AG08396 (cell line): ENCODE results near the gene MAP2K7.
"Not testable (repeated sequence)": the region's sequence is repeated elsewhere in the genome, so short reads cannot be mapped to it uniquely, and the experiment has no call there.

Experiments used
- DNase-seq: peaks from one replicate; pipeline ENCODE4 v3.0.0; 2012; ENCODE audit warnings: low spot score, mixed read lengths

The MAP2K7 gene

GRCh38 chr19:7919610-7920518 lies 16.2 kb downstream of the MAP2K7 start, which contains the start of gene SNAPC2:
Gene SNAPC2, plus strand, starts transcription at chr19:7920338. Its CDS starts 29 bp downstream, at chr19:7920367.
- DNase-seq, result peak; percentile 93

DNA sequence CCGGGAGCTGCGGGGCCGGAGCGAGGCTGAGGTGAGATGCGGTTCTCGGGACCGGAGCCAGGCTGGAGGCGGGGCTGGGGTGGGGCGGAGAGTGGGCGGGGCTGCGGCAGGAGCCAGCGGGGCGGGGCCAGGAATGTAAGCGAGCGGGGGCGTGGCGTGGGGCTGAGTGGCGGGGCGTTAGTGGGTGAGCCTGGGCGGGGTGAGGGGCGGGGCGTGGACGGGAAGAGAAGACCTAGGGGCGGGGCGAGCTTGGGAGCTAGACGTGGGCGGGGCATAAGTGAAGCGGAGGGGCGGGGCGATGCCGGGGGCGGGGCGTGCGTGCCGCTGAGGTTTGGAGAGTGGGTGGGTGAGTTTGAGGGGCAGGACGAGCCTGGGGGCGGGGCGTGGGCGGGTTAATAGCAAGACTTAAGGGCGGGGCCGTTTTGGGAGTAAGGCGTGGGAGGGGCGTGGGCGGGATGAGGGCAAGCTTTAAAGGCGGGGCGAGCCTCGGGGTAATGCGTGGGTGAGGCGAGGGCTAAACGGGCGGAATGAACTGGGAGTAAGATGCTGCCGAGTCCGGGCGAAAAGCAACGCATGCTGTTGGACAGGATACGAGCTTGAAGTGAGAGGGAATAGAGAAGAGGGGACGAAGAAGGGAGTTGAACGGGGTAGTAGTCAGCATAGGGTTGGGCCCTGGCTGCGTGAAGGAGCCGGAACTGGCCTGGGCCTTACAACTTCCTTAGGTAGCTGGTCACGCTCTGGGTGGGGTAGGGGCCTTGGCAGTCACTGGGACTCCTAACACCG lies 17.0 kb downstream of the MAP2K7 start:
- peak; percentile 98 for DNase-seq

GRCh38 chr19:7921302-7921966 lies 17.8 kb downstream of the MAP2K7 start:
- no peak for DNase-seq

DNA sequence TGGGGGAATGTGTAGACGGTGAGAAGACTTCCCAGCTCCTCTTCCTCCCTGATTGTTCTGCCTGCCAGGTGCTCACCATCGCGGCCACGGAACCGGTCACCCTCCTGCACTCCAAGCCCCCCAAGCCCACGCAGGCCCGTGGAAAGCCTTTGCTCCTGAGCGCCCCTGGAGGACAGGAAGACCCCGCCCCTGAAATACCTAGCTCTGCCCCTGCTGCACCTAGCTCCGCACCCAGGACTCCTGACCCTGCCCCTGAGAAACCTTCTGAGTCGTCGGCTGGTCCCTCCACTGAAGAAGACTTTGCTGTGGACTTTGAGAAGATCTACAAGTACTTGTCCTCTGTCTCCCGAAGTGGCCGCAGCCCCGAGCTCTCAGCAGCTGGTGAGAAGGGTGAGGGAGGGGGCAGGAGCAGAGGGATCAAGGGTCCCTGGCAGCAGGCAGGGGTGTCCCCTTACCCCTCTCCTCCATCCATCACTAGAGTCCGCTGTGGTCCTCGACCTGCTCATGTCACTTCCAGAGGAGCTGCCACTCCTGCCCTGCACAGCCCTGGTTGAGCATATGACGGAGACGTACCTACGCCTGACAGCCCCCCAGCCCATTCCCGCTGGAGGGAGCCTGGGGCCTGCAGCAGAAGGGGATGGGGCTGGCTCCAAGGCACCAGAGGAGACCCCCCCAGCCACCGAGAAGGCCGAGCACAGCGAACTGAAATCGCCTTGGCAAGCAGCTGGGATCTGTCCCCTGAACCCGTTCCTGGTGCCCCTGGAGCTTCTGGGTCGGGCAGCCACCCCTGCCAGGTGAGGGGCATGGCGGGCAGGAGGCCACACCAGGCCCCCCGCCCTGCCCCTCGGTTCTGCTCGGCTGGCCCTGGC lies 18.5 kb downstream of the MAP2K7 start:
- no peak for DNase-seq

DNA sequence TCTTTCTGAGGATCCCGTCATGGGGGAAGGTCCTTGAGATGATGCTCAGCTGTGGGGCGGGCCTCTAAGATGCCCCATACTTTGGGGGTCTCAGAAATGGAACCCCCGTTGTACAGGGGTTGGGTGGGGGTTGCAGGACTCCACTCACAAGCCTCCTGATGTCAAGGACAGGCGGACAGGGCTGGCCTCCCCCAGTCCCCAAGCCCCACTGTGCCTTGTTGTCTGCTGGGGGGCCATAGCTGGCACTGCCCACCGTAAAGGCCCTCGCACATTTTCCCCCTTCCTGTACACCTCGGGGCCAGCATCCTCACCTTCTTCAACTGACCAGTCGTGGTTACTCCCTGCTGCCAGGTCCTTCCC lies 19.1 kb downstream of the MAP2K7 start:
- DNase-seq, result no peak

- DNase-seq, result no peak
Measured at GRCh38 chr19:7923295-7924191, 19.9 kb downstream of the MAP2K7 start.

DNA sequence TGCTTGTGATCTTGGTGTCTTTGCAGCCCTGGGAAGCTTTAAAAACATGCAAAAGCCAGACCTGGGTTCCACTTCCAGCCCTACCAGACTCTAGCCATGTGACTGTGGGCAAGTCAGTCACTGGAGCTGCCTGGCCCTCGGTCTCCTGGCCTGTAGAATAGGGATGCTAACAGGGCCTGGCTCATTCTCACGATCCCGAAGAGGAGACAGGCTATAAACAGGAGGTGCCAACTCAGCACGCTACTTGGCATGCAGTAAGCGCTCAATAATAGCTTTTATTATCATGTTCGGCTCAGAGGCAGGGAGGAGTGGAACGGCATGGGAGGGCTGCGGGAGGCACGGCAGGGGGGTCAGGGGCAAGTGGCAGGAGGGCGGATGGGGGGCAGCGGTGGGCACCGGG lies 20.6 kb downstream of the MAP2K7 start:
- DNase-seq, result no peak

GRCh38 chr19:7924651-7925170 lies 21.0 kb downstream of the MAP2K7 start:
- no peak for DNase-seq

DNA sequence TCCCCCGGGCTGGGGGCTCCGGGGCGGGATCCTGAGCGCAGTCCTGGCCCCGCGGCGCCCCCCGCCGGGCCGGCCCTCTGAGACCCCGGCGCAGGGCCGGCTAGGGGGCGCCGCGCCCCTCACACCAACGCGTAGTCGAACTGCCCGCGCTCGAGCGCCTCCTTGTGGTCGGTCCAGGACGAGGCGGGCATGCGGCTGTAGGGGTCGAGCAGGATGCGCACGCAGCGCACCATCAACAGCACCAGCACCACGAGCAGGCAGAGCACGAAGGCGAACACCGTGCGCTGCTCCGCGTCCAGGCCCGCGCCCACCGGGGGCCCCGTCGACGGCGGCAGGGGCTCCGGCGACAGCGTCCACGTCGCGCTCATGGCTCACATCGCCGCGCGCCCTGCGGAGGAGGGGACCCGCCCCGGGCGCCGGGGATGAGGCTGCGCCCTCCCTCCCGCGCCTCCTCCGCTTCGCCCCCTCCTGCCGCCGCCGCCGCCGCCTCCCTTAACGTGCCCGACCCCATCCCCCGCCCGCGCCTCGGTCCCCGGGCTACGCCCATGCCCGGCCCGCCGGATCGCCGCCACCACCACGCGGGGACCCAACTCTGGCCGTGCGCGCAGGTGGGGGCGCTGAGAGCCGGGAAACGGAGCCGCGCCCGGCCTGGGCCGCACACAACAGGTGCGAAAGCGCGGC lies 21.6 kb downstream of the MAP2K7 start:
- DNase-seq, result peak; percentile 92

DNA sequence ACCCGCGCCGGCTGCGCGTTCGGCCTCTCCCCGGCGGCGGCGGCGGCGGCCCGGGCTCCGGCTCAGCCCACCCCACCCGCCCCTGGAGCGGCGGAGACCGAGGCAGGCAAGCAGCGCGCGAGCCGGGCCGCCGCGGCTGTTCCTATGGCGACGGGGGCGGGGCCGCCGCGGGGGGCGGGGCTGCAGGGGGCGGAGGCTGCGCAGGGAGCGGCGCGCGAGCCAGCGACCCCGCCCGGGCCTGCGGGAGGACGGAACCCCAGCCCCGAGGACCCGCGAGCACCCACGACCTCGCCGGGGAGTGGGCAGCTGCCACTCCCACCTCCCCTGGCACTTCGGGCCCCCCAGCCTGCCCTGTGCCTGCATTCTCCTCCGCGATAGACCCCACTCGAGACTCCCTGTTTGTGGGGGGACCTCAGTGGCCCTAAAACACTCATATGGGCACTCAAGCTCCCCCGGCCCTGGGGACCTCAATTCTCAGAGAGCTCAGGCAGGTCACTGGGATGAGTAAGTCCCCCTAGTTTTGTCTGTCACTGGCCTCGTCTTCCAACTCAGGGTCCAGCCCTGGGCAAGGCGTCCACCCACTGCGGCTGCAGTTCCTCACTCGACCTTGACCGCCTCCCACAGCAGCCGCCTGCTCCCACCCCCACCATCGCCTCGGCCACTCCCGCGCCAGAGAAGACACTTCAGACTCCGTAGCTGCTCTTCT lies 22.5 kb downstream of the MAP2K7 start, which contains the start of gene CTXN1:
Gene CTXN1 (minus strand): TSS at position 115 of the 706 bp plus-strand sequence. CDS start 597 bp downstream, outside the sequence.
- peak; percentile 90 for DNase-seq

DNA sequence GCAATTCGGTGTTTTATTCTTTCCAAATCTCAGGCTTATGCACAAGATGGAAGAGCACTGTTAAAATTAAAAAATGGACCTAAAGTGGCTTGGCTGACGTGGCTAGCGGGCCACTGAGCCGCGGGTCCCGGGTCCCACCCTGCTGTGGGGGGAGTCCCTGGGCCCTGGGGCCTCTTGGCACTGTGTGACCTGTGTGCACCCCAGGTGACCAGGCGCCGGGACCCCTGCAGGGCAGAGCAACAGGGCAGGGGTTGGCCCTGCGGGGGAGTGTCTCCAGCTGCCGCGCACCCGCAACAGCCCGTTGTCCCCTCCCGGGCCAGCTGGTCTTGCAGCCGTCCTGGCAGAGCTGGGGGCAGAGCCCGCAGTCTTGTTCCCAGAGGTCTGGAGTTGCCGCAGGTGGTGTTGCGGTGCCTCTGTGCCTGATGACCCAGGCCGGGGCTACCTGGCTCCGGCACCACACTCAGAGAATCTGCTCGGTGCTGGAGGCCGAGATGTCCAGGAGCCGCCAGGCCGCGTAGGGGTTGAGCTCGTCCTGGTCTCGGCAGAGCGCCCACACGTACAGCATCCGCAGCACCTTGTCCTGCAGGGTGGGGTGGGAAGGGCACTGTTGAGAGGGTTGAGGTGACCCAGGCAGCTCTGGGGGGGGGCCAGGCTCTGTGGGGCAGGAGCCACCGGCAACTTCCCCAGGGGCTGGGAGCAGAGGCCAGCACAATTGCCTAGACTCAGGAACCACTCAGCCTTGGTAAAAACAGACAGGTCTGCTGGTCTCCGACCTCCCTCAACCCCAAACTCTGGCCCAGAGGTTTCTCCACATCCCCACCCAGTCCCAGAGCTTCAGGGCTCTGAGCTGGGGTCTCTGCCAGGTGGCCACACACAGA lies 23.3 kb downstream of the MAP2K7 start:
- no peak for DNase-seq

- no peak for DNase-seq
Measured at GRCh38 chr19:7927605-7928333, 24.1 kb downstream of the MAP2K7 start.

- no peak for DNase-seq
Measured at GRCh38 chr19:7928334-7928706, 24.6 kb downstream of the MAP2K7 start.

- DNase-seq, result peak; percentile 83
Measured at GRCh38 chr19:7928741-7929701, 25.3 kb downstream of the MAP2K7 start.

DNA sequence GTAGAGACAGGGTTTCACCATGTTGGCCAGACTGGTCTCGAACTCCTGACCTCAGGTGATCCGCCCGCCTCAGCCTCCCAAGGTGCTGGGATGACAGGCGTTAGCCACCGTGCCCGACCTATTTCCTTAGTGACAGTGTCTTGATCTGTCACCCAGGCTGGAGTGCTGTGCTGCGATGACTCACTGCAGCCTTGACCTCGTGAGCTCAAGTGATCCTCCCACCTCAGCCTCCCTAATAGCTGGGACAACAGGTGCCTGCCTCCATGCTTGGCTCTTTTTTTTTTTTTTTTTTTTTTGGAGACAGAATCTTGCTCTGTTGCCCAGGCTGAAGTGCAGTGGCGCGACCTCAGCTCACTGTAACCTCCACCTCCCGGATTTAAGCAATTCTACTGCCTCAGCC lies 26.4 kb downstream of the MAP2K7 start:
- not testable (repeated sequence) for DNase-seq

DNA sequence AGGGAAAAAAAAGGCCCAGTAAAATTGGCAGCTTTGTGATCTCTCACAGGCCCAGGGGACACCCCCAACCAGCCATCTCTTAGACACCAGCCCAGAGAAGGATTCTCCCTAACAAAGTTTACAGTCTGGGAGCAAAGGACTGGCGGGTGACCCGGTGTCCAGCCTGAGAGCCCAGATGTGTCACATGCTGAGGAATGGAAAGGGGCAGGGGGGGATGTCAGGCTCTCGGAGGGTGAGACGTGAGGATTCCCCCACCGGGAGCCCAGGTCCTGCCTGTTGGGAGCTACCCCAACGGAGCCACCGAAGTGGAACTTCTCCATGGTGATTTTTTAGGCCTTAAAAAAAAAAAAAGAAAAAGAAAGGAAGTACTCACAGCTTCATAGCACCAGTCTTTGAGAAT lies 27.1 kb downstream of the MAP2K7 start:
- DNase-seq, result no peak
